ENCODE data around the gene CADM3.

- TF ChIP-seq CTCF (IDR thresholded peaks at IDR 0.05): no peak
- TF ChIP-seq EZH2 (IDR thresholded peaks at IDR 0.05): no peak
Measured at GRCh38 chr1:159122005-159122621, 49.3 kb upstream of the CADM3 start.

Measured in neural progenitor cell (in vitro differentiated cells).